GM19372 (cell line): Measurements from ENCODE around the gene PDIA2.

Experiments used
- ATAC-seq: cut with Tn5 transposase; IDR thresholded peaks from one replicate; pipeline ENCODE4 v1.9.1; 2021; ENCODE audit warnings: mild to moderate bottlenecking, low read depth, moderate library complexity; ENCODE audit not compliant: unreplicated experiment

Gene PDIA2

GRCh38 chr16:296276-296675 lies 13.3 kb downstream of the PDIA2 start:
- no peak for ATAC-seq

DNA sequence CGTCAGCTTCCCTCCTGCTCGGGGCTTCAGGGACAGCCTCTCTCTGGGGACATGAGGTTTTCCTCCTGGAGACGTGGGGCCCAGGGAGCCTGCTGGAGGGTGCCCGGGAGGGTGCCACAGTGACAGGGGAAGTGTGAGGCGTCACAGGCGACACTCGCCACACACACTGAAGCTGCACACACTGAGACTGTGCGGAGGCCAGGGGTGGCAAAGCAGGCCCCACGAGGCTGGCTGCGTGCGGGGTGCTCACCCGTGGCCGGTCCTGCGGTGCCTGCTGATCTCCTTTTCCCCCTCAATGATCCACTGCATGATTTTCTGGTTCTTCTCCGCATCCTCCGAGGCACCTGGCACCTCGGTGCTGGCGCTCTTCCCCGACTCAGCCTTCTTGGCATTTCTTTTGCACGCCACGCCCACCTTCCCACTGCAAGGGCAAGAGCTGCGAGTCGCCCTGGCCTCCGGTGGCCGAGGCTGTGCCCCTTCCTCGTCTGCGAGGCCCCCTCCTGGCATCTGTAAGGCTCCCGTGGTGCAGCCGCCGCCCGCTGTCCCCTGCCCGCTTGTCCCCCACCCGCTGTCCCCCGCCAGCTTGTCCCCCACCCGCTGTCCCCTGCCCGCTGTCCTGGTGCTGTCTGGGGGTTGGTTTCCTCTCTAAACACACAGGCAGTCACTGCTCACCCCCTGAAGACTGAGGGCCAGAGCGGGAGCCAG lies 14.0 kb downstream of the PDIA2 start:
- no peak for ATAC-seq

DNA sequence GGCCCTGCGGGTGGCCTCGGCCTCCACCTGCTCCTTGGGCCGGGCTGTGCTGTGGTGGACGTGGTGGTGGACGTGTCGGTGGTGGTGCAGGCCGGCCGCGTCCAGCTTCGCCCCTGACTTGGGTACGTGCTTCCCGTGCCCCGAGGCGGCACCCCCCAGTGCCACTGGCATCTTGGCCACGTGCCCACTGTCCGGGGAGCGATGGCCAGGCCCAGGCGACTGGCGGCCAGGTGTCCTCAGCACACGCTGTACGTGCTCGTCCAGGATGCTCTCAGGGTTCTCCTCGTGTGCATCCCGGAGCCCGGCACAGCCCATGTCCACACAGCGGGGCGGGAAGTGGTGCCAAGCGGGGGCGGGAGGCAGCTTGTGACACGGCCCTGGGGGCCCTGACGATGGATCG lies 14.9 kb downstream of the PDIA2 start:
- ATAC-seq = no peak

- ATAC-seq = no peak
Measured at GRCh38 chr16:301235-301634, 18.3 kb downstream of the PDIA2 start.

GRCh38 chr16:301950-302349 lies 19.0 kb downstream of the PDIA2 start:
- no peak for ATAC-seq

- ATAC-seq = no peak
Measured at GRCh38 chr16:303760-304505, 21.0 kb downstream of the PDIA2 start.

DNA sequence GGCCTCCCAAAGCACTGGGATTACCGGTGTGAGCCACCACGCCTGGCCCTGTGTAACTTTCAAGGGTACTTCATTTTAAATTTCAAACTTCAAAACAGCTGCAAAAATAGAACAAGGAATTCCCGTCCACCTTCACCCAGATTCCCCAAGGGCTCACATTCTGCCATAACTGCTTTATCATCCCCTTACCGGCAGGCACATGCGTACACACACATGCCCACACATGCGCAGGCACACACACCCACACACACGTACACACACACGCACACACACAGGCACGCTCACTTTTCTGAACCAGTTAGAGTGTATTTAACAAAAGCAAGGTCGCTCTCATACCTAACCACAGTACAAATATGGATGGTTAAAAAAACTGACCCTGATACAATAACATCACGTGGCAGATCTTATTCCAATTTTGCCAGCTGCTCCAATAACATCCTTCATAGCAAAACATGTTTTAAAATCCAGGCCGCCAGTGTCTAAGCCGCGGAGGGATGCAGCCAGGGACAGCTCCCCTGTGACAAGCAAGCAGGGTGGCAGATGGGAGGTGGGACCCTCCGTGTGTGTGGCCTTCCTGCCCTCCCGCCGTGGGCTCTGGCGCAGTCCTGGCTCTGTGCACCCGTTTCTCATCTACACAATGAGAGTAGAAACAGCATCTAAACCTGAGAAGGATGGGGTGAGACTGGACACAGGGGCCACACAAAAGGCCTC lies 23.1 kb downstream of the PDIA2 start:
- ATAC-seq = no peak

DNA sequence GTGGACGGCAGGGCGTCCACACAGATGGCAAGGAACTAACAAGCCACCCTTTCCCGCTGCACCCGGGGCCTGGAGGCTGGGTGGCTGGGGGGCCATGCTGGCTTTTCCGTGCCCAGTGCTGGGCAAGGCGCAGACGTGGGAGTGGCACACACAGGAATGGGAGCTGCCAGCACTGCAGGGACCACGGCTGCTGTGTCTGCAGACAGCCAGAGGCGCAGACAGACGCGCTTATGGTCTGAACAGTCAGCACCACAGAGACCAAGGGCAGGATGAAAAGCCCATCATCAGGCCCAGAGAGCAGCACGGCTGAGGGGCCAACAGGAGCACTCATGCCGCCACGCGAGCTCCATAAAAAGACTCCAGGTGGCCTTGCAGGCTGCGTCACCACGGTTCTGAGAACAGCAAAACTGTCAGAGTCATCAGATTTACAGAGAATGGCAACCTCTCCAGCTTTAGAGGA lies 24.0 kb downstream of the PDIA2 start:
- ATAC-seq = no peak

GRCh38 chr16:307691-308312 lies 24.8 kb downstream of the PDIA2 start:
- ATAC-seq = no peak

- ATAC-seq = no peak
Measured at GRCh38 chr16:309476-309875, 26.5 kb downstream of the PDIA2 start.

DNA sequence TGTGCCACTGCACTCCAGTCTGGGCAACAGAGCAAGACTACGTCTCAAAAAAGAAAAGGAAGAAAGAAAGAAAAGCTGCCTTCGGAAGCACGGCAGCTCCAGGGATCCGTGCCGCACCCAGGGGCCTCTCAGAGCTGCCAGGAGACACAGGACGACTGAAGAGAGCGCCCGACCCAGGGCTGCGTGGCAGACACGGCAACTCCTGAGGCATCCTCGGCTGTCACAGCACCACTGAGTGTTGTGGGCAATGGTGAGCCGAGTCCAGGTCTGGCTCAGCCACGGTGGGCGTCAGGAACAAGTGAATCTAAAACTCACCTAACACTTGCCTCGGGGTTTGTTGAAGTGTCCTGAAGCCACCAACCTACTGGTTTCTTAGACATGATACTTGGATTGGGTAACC lies 28.8 kb downstream of the PDIA2 start:
- no peak for ATAC-seq

DNA sequence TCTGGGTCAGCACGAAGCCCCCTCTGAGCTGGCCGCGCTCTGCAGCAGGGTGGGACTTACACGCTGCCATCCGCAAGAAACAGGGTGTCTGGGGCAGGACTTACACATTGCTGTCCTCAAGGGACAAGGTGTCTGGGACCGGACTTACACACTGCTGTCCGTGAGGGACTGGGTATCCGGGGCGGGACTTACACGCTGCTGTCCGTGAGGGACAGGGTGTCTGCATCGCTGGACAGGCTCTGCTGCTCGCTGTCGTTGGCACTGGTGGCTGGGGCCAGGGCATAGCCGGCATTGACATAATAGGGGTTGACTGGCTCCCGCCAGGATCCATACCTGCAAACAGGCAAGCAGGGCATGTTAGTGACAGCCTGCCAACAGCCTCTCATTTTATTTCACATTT lies 31.4 kb downstream of the PDIA2 start:
- ATAC-seq = no peak

GRCh38 chr16:314795-315299 lies 31.9 kb downstream of the PDIA2 start:
- no peak for ATAC-seq

DNA sequence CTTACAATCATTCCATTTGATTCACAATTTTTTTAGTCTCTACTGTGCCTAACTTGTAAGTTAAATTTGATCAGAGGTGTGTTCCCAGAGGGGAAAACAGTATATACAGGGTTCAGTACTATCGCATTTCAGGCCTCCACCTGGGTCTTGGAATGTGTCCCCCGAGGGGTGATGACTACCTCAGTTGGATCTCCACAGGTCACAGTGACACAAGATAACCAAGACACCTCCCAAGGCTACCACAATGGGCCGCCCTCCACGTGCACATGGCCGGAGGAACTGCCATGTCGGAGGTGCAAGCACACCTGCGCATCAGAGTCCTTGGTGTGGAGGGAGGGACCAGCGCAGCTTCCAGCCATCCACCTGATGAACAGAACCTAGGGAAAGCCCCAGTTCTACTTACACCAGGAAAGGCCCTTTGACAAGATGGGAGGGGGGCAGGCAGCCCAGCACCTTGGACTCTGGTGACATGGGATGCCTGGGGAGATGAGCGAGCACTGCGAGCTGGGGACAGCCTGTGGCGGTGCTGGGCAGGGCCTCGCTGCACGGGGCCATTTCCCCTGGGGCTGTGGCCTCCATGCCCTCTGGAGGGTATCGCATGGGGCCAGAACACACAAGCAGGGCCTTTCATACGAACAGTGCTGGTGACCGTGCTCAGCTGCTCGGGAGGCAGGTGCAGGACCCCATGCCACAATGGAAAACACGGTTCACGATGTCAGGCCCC lies 33.9 kb downstream of the PDIA2 start:
- ATAC-seq = no peak

- ATAC-seq = no peak
Measured at GRCh38 chr16:317583-317982, 34.6 kb downstream of the PDIA2 start.

GRCh38 chr16:318628-319027 lies 35.7 kb downstream of the PDIA2 start:
- no peak for ATAC-seq

GRCh38 chr16:320206-320605 lies 37.2 kb downstream of the PDIA2 start:
- no peak for ATAC-seq

DNA sequence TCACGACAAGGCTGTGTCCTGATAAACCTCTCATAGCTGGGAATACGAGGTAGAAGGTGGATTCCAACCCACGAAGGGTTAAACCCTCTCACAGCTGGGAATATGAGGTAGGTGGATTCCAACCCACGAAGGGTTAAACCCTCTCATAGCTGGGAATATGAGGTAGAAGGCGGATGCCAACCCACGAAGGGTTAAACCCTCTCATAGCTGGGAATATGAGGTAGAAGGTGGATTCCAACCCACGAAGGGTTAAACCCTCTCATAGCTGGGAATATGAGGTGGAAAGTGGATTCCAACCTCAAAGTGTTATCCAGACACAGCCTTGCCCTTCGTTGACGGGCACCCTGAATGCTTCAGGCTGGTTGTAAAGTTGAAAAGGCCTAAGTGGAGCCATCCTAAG lies 38.6 kb downstream of the PDIA2 start:
- ATAC-seq = no peak

GRCh38 chr16:322476-323143 lies 39.6 kb downstream of the PDIA2 start:
- ATAC-seq = no peak

GRCh38 chr16:324201-324450 lies 41.2 kb downstream of the PDIA2 start:
- ATAC-seq = no peak
